GM12873 (cell line): ENCODE data around the gene GPC2.

ENCODE experiments used
- TF ChIP-seq, protein P1 (sequence below): IDR thresholded peaks from 2 replicates; pipeline ENCODE4 v1.5.1; 2012; ENCODE audit warnings: low read depth, mild to moderate bottlenecking, moderate library complexity, low read length, control low read depth; ENCODE audit not compliant: insufficient read depth; ENCODE audit errors: missing control alignments

The GPC2 gene

GRCh38 chr7:100157334-100158228, 19.6 kb downstream of the GPC2 start:
- TF ChIP-seq, protein P1, sequence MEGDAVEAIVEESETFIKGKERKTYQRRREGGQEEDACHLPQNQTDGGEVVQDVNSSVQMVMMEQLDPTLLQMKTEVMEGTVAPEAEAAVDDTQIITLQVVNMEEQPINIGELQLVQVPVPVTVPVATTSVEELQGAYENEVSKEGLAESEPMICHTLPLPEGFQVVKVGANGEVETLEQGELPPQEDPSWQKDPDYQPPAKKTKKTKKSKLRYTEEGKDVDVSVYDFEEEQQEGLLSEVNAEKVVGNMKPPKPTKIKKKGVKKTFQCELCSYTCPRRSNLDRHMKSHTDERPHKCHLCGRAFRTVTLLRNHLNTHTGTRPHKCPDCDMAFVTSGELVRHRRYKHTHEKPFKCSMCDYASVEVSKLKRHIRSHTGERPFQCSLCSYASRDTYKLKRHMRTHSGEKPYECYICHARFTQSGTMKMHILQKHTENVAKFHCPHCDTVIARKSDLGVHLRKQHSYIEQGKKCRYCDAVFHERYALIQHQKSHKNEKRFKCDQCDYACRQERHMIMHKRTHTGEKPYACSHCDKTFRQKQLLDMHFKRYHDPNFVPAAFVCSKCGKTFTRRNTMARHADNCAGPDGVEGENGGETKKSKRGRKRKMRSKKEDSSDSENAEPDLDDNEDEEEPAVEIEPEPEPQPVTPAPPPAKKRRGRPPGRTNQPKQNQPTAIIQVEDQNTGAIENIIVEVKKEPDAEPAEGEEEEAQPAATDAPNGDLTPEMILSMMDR, result peak; percentile 25

GRCh38 chr7:100157069-100157333, 20.2 kb downstream of the GPC2 start:
- TF ChIP-seq, protein P1, result no peak

DNA sequence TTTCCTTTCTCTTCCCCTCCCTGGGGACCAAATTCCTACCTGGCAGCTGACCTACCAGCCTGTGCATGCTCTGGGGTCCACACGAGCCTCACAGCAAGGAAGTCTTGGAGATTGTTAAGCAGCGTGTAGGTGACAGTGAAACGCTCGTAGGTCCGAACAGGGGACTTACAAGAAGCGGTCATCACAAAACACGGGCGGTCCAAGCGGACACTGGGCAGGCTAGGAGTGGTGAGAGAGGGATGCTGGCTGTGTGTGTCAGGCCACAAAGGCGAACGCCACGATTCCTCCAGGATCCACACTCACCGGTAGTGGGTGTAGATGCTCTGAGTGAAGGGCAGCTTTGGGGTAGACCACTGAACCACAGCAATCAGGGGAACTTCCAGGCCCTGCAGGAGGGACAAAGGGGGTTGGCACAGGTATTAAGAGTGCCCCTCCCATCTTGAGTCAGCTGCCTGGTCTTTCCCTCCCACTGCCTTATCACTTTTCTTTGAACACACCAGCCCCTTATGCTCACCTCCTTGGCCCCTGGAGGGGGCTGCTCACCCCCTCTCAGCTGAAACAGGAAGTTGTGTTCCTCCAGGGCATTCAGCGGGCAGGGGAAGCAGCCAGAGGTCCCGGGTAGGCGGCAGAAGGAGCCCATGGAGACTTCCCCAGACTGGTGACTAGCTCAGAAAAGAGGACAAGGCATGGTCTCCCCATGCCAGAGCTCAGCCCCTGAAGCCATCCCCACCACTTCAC, 20.7 kb downstream of the GPC2 start:
- TF ChIP-seq, protein P1, result no peak

GRCh38 chr7:100155553-100156317, 21.4 kb downstream of the GPC2 start:
- TF ChIP-seq, protein P1, result no peak

DNA sequence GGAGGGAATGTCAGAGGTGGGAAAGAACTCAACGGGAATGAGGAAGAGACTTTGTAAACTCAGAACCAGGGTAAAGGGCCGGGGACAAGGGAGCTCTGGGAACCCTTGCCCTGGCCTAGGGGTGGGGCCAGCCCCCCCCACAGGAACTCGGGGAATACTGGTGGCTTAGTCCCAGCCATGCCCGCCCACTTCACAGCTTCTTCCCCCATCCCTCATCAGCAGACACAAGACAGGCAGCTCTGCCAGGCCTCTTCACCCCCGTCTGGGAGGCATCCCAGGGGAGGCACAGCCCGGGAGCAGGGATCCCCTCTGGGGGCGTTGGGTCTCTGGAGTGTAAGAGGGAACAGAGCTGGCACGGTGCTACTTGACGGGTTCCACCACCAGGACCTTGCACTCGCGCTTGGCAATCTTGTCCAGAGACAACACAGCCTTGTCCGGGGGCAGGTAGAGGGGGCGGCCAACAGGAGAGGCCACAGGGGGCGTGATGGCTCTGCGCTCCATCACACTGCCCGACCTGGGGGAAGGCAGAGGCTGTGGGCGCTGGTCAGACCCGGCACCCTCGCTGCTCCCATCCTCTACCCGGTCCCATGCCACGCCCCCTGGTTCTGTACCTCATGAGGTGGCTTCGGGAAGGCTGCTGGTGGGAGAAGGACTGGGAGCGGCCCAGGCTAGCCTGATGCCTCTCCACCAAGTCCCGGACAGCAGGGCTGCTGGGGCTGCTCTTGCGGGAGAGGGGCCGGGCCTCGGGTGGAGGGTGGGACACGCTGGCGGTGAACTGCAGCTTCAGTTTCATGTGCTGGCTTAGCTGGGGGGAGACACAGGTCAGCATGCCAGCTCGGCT, 22.3 kb downstream of the GPC2 start:
- TF ChIP-seq, protein P1, result no peak

- TF ChIP-seq, protein P1, result no peak
Observed at GRCh38 chr7:100153708-100154535, 23.3 kb downstream of the GPC2 start.
